KMS-11 (cell line): ENCODE data around the gene MPZL2.

ENCODE experiments used
- H2AFZ ChIP-seq: fragments of 200-600 bp; sonication (generic); 2 replicates; pipeline ENCODE4 v1.6.1; 2016; ENCODE audit warnings: antibody characterized with exemption, mixed run types, low read depth
- H3K27ac ChIP-seq: fragments of 200-600 bp; sonication (generic); 2 replicates; pipeline ENCODE4 v1.6.1; 2016; ENCODE audit warnings: mild to moderate bottlenecking, mixed run types
- H3K27me3 ChIP-seq: fragments of 200-600 bp; sonication (generic); 2 replicates; pipeline ENCODE4 v1.6.1; 2017; ENCODE audit warnings: mild to moderate bottlenecking, low read depth, mixed run types, moderate library complexity; ENCODE audit not compliant: insufficient read depth
- H3K36me3 ChIP-seq: fragments of 200-600 bp; sonication (generic); 2 replicates; pipeline ENCODE4 v1.6.1; 2017; ENCODE audit warnings: mild to moderate bottlenecking, mixed run types; ENCODE audit not compliant: insufficient read depth
- H3K4me1 ChIP-seq: fragments of 200-600 bp; sonication (generic); 2 replicates; pipeline ENCODE4 v1.6.1; 2016; ENCODE audit warnings: mild to moderate bottlenecking, low read depth, mixed run types; ENCODE audit not compliant: poor library complexity, severe bottlenecking
- H3K4me2 ChIP-seq: fragments of 200-600 bp; sonication (generic); 2 replicates; pipeline ENCODE4 v1.7.0; 2016; ENCODE audit warnings: mild to moderate bottlenecking, mixed run types
- H3K4me3 ChIP-seq: fragments of 200-600 bp; sonication (generic); IDR thresholded peaks from 2 replicates; pipeline ENCODE4 v1.6.1; 2017; ENCODE audit warnings: low read depth, low read length, mixed read lengths; ENCODE audit not compliant: insufficient read depth
- H3K79me2 ChIP-seq: fragments of 200-600 bp; sonication (generic); 2 replicates; pipeline ENCODE4 v1.6.1; 2016; ENCODE audit warnings: low read depth, mixed run types; ENCODE audit not compliant: insufficient read depth
- H3K9ac ChIP-seq: fragments of 200-600 bp; sonication (generic); 2 replicates; pipeline ENCODE4 v1.6.1; 2016; ENCODE audit warnings: mild to moderate bottlenecking, mixed run types
- H4K20me1 ChIP-seq: fragments of 200-600 bp; sonication (generic); 2 replicates; pipeline ENCODE4 v1.6.1; 2016; ENCODE audit warnings: mild to moderate bottlenecking, mixed run types; ENCODE audit not compliant: insufficient read depth
- TF ChIP-seq, protein P1 (sequence below): fragments of 200-600 bp; sonication (generic); conservative IDR thresholded peaks from 2 replicates; pipeline ENCODE4 v1.6.1; 2017; ENCODE audit warnings: low read depth, mild to moderate bottlenecking, antibody characterized with exemption, low read length, moderate library complexity, mixed read lengths

The MPZL2 gene

DNA sequence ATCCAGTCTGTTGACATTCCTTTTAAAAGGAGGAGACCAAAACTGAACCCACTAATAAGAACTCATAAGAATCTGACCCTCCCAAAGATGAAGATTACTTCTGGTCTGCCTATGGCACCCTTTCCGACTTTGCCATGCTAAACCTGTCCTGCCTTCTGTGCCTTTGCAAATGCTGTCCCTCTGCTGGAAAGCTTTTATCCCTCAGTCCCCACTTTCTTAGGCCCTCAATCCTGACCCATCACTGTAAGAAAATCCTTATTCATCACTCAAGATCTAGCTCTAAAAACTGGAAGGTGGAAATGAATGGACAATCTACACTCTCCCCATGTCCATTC lies 22.4 kb downstream of the MPZL2 start:
- H3K4me1 ChIP-seq: peaks cover 11% of the 10 kb centered on the region
- TF ChIP-seq, protein P1, sequence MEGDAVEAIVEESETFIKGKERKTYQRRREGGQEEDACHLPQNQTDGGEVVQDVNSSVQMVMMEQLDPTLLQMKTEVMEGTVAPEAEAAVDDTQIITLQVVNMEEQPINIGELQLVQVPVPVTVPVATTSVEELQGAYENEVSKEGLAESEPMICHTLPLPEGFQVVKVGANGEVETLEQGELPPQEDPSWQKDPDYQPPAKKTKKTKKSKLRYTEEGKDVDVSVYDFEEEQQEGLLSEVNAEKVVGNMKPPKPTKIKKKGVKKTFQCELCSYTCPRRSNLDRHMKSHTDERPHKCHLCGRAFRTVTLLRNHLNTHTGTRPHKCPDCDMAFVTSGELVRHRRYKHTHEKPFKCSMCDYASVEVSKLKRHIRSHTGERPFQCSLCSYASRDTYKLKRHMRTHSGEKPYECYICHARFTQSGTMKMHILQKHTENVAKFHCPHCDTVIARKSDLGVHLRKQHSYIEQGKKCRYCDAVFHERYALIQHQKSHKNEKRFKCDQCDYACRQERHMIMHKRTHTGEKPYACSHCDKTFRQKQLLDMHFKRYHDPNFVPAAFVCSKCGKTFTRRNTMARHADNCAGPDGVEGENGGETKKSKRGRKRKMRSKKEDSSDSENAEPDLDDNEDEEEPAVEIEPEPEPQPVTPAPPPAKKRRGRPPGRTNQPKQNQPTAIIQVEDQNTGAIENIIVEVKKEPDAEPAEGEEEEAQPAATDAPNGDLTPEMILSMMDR: no peak
- no peaks in the 10 kb centered on the region for H3K27me3 ChIP-seq

DNA sequence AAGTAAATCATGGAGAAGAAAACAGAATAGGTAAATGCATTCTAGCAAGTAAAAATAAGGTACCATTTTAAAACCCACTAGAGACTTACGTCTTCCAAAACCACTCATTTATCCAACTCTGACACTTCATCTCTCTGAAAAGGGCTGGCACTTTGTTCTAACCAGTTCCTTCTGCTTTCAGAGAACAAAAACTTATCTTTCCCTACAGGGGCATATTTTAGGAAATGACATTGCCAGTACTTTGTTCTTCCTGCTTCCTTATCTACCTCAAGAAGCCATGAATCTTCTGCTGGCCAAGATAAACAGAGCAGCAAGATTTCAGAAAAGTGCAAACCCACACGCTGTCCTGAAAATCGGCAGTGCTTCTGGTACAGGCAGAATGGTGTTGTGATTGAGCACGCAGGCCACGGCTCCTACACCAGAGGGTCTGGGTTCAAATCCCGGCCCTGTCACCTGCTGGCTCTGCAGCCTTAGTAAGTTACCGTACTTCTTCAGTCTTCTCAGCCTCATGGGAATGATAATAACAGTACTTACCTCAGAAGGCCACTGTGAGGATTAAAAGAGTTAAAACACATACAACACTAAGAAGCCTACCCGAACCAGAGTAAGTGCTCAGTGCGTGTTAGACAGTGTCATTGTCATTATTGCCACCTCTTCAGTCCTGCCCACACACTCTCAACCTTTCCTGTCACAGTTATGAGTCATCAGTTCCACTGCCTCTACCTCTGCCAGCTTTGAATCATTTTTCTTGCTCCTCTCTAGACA lies 22.9 kb downstream of the MPZL2 start:
- peaks cover 11% of the 10 kb centered on the region for H3K4me1 ChIP-seq
- H3K36me3 ChIP-seq: no peaks in the 10 kb centered on the region
- TF ChIP-seq, protein P1: no peak
- no peak overlapping the region for H3K4me3 ChIP-seq
- H2AFZ ChIP-seq: no peak overlapping the region
- no peaks in the 10 kb centered on the region for H4K20me1 ChIP-seq
- H3K4me2 ChIP-seq: no peak overlapping the region
- no peak overlapping the region for H3K27ac ChIP-seq
- H3K79me2 ChIP-seq: no peaks in the 10 kb centered on the region
- no peak overlapping the region for H3K9ac ChIP-seq
- H3K27me3 ChIP-seq: no peaks in the 10 kb centered on the region

More for the DNA sequence above, 22.4 kb downstream of the MPZL2 start:
- no peak overlapping the region for H2AFZ ChIP-seq
- H3K9ac ChIP-seq: no peak overlapping the region
- no peak overlapping the region for H3K4me2 ChIP-seq
- no peak overlapping the region for H3K4me3 ChIP-seq
- H3K79me2 ChIP-seq: no peaks in the 10 kb centered on the region
- no peak overlapping the region for H3K27ac ChIP-seq
- no peaks in the 10 kb centered on the region for H3K36me3 ChIP-seq
- H4K20me1 ChIP-seq: no peaks in the 10 kb centered on the region

DNA sequence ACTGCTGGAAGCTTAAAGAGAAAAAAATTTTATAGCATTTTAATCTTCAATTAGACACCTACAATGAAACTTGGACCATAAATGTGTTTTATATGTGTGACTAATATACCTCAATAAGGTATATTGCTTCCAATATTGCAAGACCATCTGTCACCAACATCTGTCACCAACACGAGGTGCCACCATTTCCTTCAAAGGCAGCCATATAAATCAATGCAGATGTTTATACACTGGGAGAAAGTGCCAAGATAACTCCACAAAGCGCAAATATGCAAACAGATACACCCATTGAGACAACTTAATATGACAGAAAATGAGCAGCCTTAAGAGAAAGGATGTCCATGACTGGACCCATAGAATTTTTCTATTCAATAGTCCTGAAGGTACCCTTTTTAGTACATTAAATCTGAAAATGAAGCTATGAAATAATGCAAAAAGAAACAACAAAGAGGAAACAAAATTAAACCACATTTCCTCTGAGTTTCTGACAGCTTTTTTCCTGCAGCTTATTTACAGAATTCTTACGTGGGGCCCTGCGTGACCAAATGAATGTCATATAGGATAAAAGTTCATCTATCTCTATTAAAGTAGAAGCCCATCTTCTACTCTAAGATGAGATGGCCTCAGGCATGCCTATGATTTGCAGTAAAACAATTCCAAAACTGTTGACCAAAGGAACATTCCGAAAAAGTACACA lies 24.4 kb downstream of the MPZL2 start:
- Histone ChIP-seq H3K4me1 (peaks cover 11% of the 10 kb centered on the region), H3K9ac (no peak overlapping the region), H3K4me2 (no peak overlapping the region), H3K4me3 (no peak overlapping the region), H2AFZ (no peak overlapping the region), H3K36me3 (no peaks in the 10 kb centered on the region), H4K20me1 (no peaks in the 10 kb centered on the region), H3K27ac (no peak overlapping the region), H3K27me3 (no peaks in the 10 kb centered on the region), H3K79me2 (no peaks in the 10 kb centered on the region)
- TF ChIP-seq, protein P1: no peak

DNA sequence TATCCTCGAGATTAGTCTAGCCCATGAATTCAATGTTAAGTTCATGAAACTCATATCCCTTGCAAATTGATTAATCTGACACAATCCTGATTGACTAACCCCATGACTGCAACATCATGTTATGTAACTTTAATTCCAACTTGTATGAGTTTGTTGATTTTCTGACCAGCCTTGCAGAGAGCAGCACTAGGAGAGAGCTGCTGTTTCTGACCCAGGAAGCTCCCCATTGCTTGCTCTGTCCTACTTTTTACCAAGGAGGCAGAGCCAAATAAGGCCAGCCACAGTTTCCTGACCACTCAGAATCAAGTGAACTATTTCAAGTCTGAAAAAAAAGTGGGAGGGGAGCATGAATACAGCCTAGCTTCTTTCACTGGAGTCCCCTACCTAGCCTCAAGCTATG lies 25.2 kb downstream of the MPZL2 start:
- H3K4me3 ChIP-seq: no peak overlapping the region
- H3K36me3 ChIP-seq: no peaks in the 10 kb centered on the region
- no peak overlapping the region for H3K27ac ChIP-seq
- peaks cover 11% of the 10 kb centered on the region for H3K4me1 ChIP-seq
- H4K20me1 ChIP-seq: no peaks in the 10 kb centered on the region
- H3K9ac ChIP-seq: no peak overlapping the region
- H3K4me2 ChIP-seq: no peak overlapping the region
- H2AFZ ChIP-seq: no peak overlapping the region
- H3K27me3 ChIP-seq: no peaks in the 10 kb centered on the region
- no peaks in the 10 kb centered on the region for H3K79me2 ChIP-seq
- TF ChIP-seq, protein P1: no peak
